Hepatocyte (in vitro differentiated cells): Measurements from ENCODE around the gene AEN.

Experiments used
- EZH2 ChIP-seq: fragments of 200-600 bp; sonication (generic); IDR thresholded peaks from 2 replicates; pipeline ENCODE4 v1.6.1; 2016; ENCODE audit warnings: antibody characterized with exemption, mild to moderate bottlenecking, borderline replicate concordance
- EZH2phosphoT487 ChIP-seq: fragments of 200-600 bp; sonication (generic); IDR thresholded peaks from one replicate; pipeline ENCODE4 v1.6.1; 2018; ENCODE audit warnings: antibody characterized with exemption, mild to moderate bottlenecking, low read depth, moderate library complexity; ENCODE audit not compliant: unreplicated experiment, severe bottlenecking
- TF ChIP-seq, protein P1 (sequence below): fragments of 200-600 bp; sonication (generic); IDR thresholded peaks from 2 replicates; pipeline ENCODE4 v1.5.1; 2016; ENCODE audit warnings: antibody characterized with exemption, mild to moderate bottlenecking; ENCODE audit not compliant: poor library complexity

DNA sequence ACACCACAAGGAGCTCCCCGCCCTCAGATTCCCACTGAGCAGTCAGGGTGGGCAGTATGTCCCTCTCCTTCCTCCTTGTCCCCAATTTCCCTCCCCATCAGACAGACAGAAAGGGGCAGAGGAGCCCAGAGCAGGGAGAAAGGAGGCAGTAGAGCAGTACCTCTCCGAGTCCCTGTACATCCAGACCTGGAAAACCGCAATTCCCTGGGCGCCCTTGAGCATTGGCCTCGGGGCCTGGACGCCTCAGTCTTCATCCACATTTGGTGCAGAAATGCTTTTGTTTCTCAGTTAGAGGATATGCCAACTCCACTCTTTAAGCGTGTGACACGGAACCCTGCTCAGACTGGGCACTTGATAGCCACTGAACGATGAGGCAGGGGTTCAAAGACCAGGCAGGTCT, 23.6 kb downstream of the AEN start:
- TF ChIP-seq, protein P1, sequence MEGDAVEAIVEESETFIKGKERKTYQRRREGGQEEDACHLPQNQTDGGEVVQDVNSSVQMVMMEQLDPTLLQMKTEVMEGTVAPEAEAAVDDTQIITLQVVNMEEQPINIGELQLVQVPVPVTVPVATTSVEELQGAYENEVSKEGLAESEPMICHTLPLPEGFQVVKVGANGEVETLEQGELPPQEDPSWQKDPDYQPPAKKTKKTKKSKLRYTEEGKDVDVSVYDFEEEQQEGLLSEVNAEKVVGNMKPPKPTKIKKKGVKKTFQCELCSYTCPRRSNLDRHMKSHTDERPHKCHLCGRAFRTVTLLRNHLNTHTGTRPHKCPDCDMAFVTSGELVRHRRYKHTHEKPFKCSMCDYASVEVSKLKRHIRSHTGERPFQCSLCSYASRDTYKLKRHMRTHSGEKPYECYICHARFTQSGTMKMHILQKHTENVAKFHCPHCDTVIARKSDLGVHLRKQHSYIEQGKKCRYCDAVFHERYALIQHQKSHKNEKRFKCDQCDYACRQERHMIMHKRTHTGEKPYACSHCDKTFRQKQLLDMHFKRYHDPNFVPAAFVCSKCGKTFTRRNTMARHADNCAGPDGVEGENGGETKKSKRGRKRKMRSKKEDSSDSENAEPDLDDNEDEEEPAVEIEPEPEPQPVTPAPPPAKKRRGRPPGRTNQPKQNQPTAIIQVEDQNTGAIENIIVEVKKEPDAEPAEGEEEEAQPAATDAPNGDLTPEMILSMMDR: no peak
- TF ChIP-seq EZH2: no peak
- no peak for TF ChIP-seq EZH2phosphoT487
